Gastrocnemius medialis (tissue), 4 donors: ENCODE results near the gene DTNB.

ENCODE experiments used
- POLR2A ChIP-seq, 2 donors: fragments of 450-650 bp; IDR thresholded peaks; one replicate each; pipeline ENCODE4 v1.6.1; 2017; ENCODE audit warnings: antibody characterized with exemption in 2 of 2, mild to moderate bottlenecking in 2 of 2, moderate library complexity in 2 of 2
- TF ChIP-seq, protein P1 (sequence below), 5 experiments: fragments of 450-650 bp in 3 of 5; fragments of 200-600 bp in 2 of 5; sonication (generic) in 2 of 5; IDR thresholded peaks in 4 of 5; conservative IDR thresholded peaks in 1 of 5; 1 replicate in 4 of 5; 2 replicates in 1 of 5; pipeline ENCODE4 v1.5.1; 2016 to 2019; ENCODE audit warnings: antibody characterized with exemption in 5 of 5, mild to moderate bottlenecking in 3 of 5, moderate library complexity in 3 of 5

DNA sequence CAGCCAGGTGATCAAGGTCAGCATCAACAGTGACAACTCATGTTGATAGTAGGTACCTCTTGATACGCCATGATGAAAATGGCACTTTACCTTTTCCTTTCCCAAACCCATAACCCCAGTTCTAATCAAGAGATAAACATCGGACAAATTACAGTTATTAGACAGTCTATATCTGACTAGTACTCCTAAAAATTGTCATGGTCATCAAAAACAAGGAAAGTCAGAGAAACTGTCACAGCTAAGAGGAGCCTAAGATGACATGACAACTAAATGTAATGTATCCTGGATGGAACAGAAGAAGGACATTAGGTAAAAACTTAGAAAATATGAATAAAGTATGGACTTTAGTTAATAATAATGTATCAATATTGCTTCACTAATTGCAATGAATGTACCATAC is 234.6 kb downstream of the DTNB start:
- TF ChIP-seq, protein P1, sequence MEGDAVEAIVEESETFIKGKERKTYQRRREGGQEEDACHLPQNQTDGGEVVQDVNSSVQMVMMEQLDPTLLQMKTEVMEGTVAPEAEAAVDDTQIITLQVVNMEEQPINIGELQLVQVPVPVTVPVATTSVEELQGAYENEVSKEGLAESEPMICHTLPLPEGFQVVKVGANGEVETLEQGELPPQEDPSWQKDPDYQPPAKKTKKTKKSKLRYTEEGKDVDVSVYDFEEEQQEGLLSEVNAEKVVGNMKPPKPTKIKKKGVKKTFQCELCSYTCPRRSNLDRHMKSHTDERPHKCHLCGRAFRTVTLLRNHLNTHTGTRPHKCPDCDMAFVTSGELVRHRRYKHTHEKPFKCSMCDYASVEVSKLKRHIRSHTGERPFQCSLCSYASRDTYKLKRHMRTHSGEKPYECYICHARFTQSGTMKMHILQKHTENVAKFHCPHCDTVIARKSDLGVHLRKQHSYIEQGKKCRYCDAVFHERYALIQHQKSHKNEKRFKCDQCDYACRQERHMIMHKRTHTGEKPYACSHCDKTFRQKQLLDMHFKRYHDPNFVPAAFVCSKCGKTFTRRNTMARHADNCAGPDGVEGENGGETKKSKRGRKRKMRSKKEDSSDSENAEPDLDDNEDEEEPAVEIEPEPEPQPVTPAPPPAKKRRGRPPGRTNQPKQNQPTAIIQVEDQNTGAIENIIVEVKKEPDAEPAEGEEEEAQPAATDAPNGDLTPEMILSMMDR (IDR thresholded peaks at IDR 0.05 in 4 of 5, conservative IDR thresholded peaks at IDR 0.05 in 1 of 5) = no peak
- no peak for TF ChIP-seq POLR2A (IDR thresholded peaks at IDR 0.05)
